Kidney epithelial cell (primary cell): ENCODE data around the gene MICB. TPM values are rescaled to one million over a fixed set of nuclear protein-coding genes. Genes with fewer than 3 reads are reported as not detected.

ENCODE experiments used
- DNase-seq: peaks from one replicate; pipeline ENCODE4 v3.0.0-alpha.2; 2010; ENCODE audit warnings: low read depth
- H3K27me3 ChIP-seq: 2 replicates; pipeline ENCODE4 v1.6.0; 2011; ENCODE audit warnings: low read length; ENCODE audit not compliant: control insufficient read depth, insufficient read depth
- H3K36me3 ChIP-seq: 2 replicates; pipeline ENCODE4 v1.5.1; 2011; ENCODE audit warnings: low read length; ENCODE audit not compliant: control insufficient read depth, insufficient read depth
- H3K4me3 ChIP-seq: 2 replicates; pipeline ENCODE4 v1.5.1; 2011; ENCODE audit warnings: low read depth, mild to moderate bottlenecking, control low read depth, low read length
- total RNA-seq: library from RNA; depleted of rRNA; stranded (reverse); fragments of >200 nt; gene quantifications from 2 replicates; pipeline ENCODE4 v1.2.3, GENCODE V29; 2015
- TF ChIP-seq, protein P1 (sequence below): IDR thresholded peaks from 2 replicates; pipeline ENCODE4 v1.5.1; 2011; ENCODE audit warnings: mild to moderate bottlenecking, moderate library complexity, low read length, control low read depth, inconsistent platforms; ENCODE audit not compliant: insufficient read depth, poor library complexity, severe bottlenecking

The MICB gene
- total RNA-seq, 1 donor from 2014 or later: 8.1 TPM

DNA sequence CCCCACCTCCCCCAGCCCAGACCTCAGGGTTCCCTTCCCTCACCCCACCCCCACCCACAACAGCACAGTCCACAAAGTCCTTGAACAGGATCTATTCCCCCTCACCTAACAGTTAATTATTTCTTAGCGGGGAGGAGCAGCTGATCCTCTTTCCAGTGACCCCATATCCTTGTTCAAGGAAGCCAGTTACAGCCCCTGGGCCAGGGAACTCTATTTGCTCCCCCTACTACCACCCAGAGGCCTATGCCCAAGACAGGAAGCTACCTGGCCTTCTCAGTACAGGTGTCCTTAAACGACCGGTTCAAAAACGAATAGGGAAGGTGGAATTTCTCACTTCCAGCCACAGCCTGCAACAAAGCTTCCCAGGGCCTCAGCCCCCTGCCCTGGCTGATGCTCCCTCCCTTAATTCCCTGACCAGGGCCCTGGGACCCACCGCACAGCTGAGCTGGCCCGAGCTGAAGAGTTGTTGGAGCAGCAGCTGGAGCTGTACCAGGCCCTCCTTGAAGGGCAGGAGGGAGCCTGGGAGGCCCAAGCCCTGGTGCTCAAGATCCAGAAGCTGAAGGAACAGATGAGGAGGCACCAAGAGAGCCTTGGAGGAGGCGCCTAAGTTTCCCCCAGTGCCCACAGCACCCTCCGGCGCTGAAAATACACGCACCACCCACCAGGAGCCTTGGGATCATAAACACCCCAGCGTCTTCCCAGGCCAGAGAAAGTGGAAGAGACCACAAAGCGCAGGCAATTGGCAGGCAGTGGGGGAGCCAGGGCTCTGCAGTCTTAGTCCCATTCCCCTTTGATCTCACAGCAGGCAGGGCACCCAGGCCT is 31.6 kb downstream of the MICB start:
- no peak for DNase-seq
- no peak overlapping the region for H3K4me3 ChIP-seq
- H3K27me3 ChIP-seq: no peaks in the 10 kb centered on the region
- TF ChIP-seq, protein P1, sequence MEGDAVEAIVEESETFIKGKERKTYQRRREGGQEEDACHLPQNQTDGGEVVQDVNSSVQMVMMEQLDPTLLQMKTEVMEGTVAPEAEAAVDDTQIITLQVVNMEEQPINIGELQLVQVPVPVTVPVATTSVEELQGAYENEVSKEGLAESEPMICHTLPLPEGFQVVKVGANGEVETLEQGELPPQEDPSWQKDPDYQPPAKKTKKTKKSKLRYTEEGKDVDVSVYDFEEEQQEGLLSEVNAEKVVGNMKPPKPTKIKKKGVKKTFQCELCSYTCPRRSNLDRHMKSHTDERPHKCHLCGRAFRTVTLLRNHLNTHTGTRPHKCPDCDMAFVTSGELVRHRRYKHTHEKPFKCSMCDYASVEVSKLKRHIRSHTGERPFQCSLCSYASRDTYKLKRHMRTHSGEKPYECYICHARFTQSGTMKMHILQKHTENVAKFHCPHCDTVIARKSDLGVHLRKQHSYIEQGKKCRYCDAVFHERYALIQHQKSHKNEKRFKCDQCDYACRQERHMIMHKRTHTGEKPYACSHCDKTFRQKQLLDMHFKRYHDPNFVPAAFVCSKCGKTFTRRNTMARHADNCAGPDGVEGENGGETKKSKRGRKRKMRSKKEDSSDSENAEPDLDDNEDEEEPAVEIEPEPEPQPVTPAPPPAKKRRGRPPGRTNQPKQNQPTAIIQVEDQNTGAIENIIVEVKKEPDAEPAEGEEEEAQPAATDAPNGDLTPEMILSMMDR: no peak
- peaks cover 4% of the 10 kb centered on the region for H3K36me3 ChIP-seq

DNA sequence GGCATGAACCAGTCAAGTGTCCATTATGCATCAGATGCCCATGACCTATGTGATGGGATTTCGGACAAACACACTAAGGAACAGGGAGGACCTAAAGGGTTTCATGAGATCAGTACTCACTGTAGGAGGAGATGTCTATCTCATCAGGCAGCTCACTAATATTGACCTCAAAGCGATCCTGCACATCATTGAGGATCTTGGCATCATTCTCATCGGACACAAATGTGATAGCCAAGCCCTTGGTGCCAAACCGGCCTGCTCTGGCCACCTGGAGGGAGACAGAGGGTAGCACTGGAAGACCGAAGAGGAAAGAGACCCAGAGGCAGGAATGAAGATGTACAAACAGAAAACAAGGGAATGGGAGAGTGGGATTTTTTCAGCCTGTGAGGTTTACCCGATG is 32.7 kb downstream of the MICB start:
- no peak for DNase-seq
- Histone ChIP-seq H3K4me3 (no peak overlapping the region), H3K36me3 (peaks cover 4% of the 10 kb centered on the region), H3K27me3 (no peaks in the 10 kb centered on the region)
- TF ChIP-seq, protein P1: no peak

DNA sequence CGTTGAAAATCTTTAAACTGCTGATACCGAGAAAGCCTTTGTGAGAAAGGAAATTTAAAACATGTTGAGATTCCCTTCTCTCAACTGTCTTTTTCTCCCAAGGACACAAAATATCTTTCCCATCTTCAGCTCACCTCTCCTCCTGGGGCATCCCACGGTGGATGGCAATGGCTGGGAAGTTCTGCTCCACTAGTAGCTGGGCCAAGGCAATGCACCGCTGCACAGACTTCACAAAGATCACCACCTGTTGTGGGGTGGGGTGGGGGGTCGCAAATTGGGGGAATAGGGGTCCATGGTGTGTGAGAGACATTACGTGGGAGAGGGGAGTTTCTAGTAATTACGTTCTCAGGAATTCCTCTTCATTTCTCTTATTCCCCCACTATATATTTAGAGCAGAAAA is 33.2 kb downstream of the MICB start:
- TF ChIP-seq, protein P1: no peak
- no peak overlapping the region for H3K4me3 ChIP-seq
- H3K36me3 ChIP-seq: peaks cover 4% of the 10 kb centered on the region
- no peaks in the 10 kb centered on the region for H3K27me3 ChIP-seq
- DNase-seq: no peak

DNA sequence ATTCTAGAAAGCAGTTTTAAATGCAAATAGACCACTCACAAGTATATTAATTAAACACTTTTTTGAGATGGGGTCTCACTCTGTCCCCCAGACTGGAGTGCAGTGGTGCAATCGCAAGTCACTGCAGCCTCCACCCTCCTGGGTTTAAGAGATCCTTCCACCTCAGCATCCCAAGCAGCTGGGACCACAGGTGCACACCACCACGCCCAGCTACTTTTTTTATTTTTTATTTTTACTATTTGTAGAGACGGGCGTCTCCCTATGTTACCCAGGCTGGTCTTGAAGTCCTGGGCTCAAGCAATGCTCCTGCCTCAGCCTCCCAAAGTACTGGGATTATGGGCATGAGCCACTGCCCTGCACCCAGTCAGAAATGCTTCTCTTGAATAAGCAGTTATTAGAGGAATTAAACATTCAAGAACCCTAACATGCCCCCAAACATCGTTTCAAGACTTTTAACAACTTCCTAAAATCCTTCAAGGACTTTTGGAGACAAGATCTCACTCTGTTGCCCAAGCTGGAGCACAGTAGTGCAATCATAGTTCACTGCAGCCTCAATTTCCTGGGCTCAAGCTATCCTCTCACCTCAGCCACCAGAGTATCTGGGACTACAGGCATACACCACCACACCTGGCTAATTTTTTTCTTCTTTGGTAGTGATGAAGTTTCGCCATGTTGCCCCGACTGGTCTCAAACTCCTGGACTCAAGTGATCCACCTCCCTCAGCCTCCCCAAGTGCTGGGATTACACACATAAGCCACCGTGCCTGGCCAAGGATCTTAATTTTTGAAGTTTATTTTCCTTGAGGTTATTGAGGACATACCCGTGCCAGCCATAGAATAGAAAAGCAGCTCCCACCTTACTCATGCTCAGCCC is 34.1 kb downstream of the MICB start:
- no peak for DNase-seq
- Histone ChIP-seq H3K27me3 (no peaks in the 10 kb centered on the region), H3K36me3 (peaks cover 4% of the 10 kb centered on the region), H3K4me3 (no peak overlapping the region)
- TF ChIP-seq, protein P1: no peak

DNA sequence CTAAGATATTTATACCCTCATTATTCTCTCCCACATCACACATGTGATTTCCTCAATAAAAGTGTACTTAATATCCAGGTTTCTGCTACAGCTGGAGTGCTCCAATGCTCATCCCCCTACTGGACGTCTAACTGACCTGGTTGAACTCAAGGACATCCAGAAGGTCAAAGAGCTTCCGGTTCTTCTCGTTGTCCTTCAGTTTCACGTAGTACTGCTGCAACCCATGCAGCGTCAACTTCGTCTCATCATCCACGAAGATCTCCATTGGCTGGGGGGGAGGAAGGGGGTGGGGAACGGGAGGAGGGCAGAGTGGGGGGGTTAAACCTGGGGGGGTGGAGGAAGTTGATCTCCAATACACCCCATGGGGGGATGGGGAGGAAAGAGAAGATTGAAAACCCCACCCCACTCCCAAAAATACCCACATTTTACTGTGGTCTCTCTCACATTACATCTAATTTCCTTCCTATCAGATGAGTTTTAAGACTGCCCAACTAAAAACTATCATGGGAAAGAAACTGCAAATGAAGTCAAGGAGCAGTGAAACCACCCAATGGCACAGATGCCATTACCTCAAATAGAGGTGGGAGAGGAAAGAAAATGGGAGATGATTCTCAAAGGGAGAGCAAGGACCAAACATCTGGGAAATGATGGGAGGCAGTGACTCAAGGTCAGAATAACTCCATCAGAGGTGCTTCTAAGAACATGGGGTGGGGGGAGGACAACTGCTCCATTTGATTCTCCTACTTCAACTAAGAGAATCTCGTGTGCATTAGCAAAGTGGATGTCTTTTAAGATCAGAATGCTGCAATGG is 34.9 kb downstream of the MICB start:
- DNase-seq: no peak
- Histone ChIP-seq H3K36me3 (peaks cover 4% of the 10 kb centered on the region), H3K4me3 (no peak overlapping the region), H3K27me3 (no peaks in the 10 kb centered on the region)
- TF ChIP-seq, protein P1: no peak
